M059J (cell line): Measurements from ENCODE around the gene BTBD17. TPM values are rescaled to one million over a fixed set of nuclear protein-coding genes. Genes with fewer than 3 reads are reported as not detected.

Source experiments
- DNase-seq: peaks from one replicate; pipeline ENCODE4 v3.0.0-alpha.2; 2012; ENCODE audit warnings: low read depth
- total RNA-seq: library from RNA; depleted of rRNA; stranded (reverse); fragments of >200 nt; shearing (Covaris generic); gene quantifications from 2 replicates; pipeline ENCODE4 v1.2.3, GENCODE V29; 2014

The BTBD17 gene
- total RNA-seq, 1 experiment from 2014 or later, result not detected

- DNase-seq, result no peak
Observed at GRCh38 chr17:74335529-74336062, 26.1 kb downstream of the BTBD17 start.

GRCh38 chr17:74334393-74335039, 27.2 kb downstream of the BTBD17 start:
- no peak for DNase-seq

- no peak for DNase-seq
Observed at GRCh38 chr17:74332763-74333283, 28.8 kb downstream of the BTBD17 start.

GRCh38 chr17:74332017-74332650, 29.5 kb downstream of the BTBD17 start:
- DNase-seq, result no peak

- DNase-seq, result no peak
Observed at GRCh38 chr17:74330446-74330845, 31.2 kb downstream of the BTBD17 start.

- DNase-seq, result no peak
Observed at GRCh38 chr17:74329378-74329777, 32.3 kb downstream of the BTBD17 start.

GRCh38 chr17:74328487-74328886, 33.2 kb downstream of the BTBD17 start:
- DNase-seq, result no peak

GRCh38 chr17:74326506-74326905, 35.2 kb downstream of the BTBD17 start:
- DNase-seq, result no peak

- no peak for DNase-seq
Observed at GRCh38 chr17:74325743-74326379, 35.8 kb downstream of the BTBD17 start, which contains the start of gene KIF19. KIF19 (plus strand) TSS chr17:74326226; CDS start chr17:74326350, 124 bp downstream.

GRCh38 chr17:74325376-74325742, 36.3 kb downstream of the BTBD17 start:
- DNase-seq, result no peak

- DNase-seq, result no peak
Observed at GRCh38 chr17:74324521-74324920, 37.1 kb downstream of the BTBD17 start.

GRCh38 chr17:74318391-74318790, 43.3 kb downstream of the BTBD17 start:
- no peak for DNase-seq

GRCh38 chr17:74317071-74317470, 44.6 kb downstream of the BTBD17 start:
- DNase-seq, result no peak

- no peak for DNase-seq
Observed at GRCh38 chr17:74316220-74316619, 45.4 kb downstream of the BTBD17 start.

GRCh38 chr17:74314877-74315276, 46.8 kb downstream of the BTBD17 start:
- DNase-seq, result no peak

- peak; percentile 40 for DNase-seq
Observed at GRCh38 chr17:74309902-74310301, 51.8 kb downstream of the BTBD17 start.

- peak; percentile 51 for DNase-seq
Observed at GRCh38 chr17:74307984-74308773, 53.5 kb downstream of the BTBD17 start.
